ENCODE results near the gene SYMPK.

- TF ChIP-seq, protein P1, sequence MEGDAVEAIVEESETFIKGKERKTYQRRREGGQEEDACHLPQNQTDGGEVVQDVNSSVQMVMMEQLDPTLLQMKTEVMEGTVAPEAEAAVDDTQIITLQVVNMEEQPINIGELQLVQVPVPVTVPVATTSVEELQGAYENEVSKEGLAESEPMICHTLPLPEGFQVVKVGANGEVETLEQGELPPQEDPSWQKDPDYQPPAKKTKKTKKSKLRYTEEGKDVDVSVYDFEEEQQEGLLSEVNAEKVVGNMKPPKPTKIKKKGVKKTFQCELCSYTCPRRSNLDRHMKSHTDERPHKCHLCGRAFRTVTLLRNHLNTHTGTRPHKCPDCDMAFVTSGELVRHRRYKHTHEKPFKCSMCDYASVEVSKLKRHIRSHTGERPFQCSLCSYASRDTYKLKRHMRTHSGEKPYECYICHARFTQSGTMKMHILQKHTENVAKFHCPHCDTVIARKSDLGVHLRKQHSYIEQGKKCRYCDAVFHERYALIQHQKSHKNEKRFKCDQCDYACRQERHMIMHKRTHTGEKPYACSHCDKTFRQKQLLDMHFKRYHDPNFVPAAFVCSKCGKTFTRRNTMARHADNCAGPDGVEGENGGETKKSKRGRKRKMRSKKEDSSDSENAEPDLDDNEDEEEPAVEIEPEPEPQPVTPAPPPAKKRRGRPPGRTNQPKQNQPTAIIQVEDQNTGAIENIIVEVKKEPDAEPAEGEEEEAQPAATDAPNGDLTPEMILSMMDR (IDR thresholded peaks at IDR 0.05; ENCODE audit: insufficient read depth, low read length, poor library complexity, severe bottlenecking) = no peak
- TF ChIP-seq EZH2phosphoT487 (conservative IDR thresholded peaks at IDR 0.05; ENCODE audit: low read length) = no peak
Observed at GRCh38 chr19:45766869-45767346, 96.0 kb downstream of the SYMPK start.
